Measurements from ENCODE around the gene CUL2.
"Not testable (repeated sequence)": the region's sequence is repeated elsewhere in the genome, so short reads cannot be mapped to it uniquely, and the experiment has no call there.

Gene CUL2

GRCh38 chr10:35079763-35080162 lies 10.4 kb downstream of the CUL2 start:
- no peak for DNase-seq (ENCODE audit: low read depth in 2 of 2)

- DNase-seq (ENCODE audit: low read depth in 2 of 2), result no peak
These were observed 10.9 kb downstream of the CUL2 start for GRCh38 chr10:35079265-35079664.

GRCh38 chr10:35075228-35075627 lies 14.9 kb downstream of the CUL2 start:
- DNase-seq (ENCODE audit: low read depth in 2 of 2), result no peak

- DNase-seq (ENCODE audit: low read depth in 2 of 2), result no peak
These were observed 15.9 kb downstream of the CUL2 start for GRCh38 chr10:35074266-35074665.

GRCh38 chr10:35070521-35070920 lies 19.6 kb downstream of the CUL2 start:
- no peak for DNase-seq (ENCODE audit: low read depth in 2 of 2)

GRCh38 chr10:35063837-35064454 lies 26.2 kb downstream of the CUL2 start:
- DNase-seq (ENCODE audit: low read depth in 2 of 2), result no peak

- no peak for DNase-seq (ENCODE audit: low read depth in 2 of 2)
These were observed 30.7 kb downstream of the CUL2 start for GRCh38 chr10:35059481-35059880.

GRCh38 chr10:35058686-35059085 lies 31.5 kb downstream of the CUL2 start:
- no peak for DNase-seq (ENCODE audit: low read depth in 2 of 2)

- no peak for DNase-seq (ENCODE audit: low read depth in 2 of 2)
These were observed 32.0 kb downstream of the CUL2 start for GRCh38 chr10:35058134-35058533.

- DNase-seq (ENCODE audit: low read depth in 2 of 2), result no peak
These were observed 33.5 kb downstream of the CUL2 start for GRCh38 chr10:35056686-35057085.

GRCh38 chr10:35056133-35056532 lies 34.0 kb downstream of the CUL2 start:
- DNase-seq (ENCODE audit: low read depth in 2 of 2), result no peak

- no peak for DNase-seq (ENCODE audit: low read depth in 2 of 2)
These were observed 39.6 kb downstream of the CUL2 start for GRCh38 chr10:35050568-35050967.

- no peak for DNase-seq (ENCODE audit: low read depth in 2 of 2)
These were observed 44.1 kb downstream of the CUL2 start for GRCh38 chr10:35046074-35046473.

- DNase-seq (ENCODE audit: low read depth in 2 of 2), result not testable (repeated sequence)
These were observed 44.9 kb downstream of the CUL2 start for GRCh38 chr10:35045275-35045674.

- no peak for DNase-seq (ENCODE audit: low read depth in 2 of 2)
These were observed 46.3 kb downstream of the CUL2 start for GRCh38 chr10:35043796-35044344.

GRCh38 chr10:35042783-35043182 lies 47.4 kb downstream of the CUL2 start:
- no peak for DNase-seq (ENCODE audit: low read depth in 2 of 2)

- no peak for DNase-seq (ENCODE audit: low read depth in 2 of 2)
These were observed 48.6 kb downstream of the CUL2 start for GRCh38 chr10:35041502-35041879.

GRCh38 chr10:35040760-35041501 lies 49.2 kb downstream of the CUL2 start:
- no peak for DNase-seq (ENCODE audit: low read depth in 2 of 2)

- no peak for DNase-seq (ENCODE audit: low read depth in 2 of 2)
These were observed 53.0 kb downstream of the CUL2 start for GRCh38 chr10:35037104-35037503.

- no peak for DNase-seq (ENCODE audit: low read depth in 2 of 2)
These were observed 54.5 kb downstream of the CUL2 start for GRCh38 chr10:35035606-35036005.

- DNase-seq (ENCODE audit: low read depth in 2 of 2), result no peak
These were observed 62.6 kb downstream of the CUL2 start for GRCh38 chr10:35027567-35027966.

- DNase-seq (ENCODE audit: low read depth in 2 of 2), result no peak
These were observed 64.2 kb downstream of the CUL2 start for GRCh38 chr10:35025916-35026315.

GRCh38 chr10:35020481-35020880 lies 69.7 kb downstream of the CUL2 start:
- no peak for DNase-seq (ENCODE audit: low read depth in 2 of 2)
